ENCODE data around the gene BMERB1. TPM values are rescaled to one million over a fixed set of nuclear protein-coding genes. Genes with fewer than 3 reads are reported as not detected.
"Not testable (repeated sequence)": the region's sequence is repeated elsewhere in the genome, so short reads cannot be mapped to it uniquely, and the experiment has no call there.

Gene BMERB1
- total RNA-seq, 4 donors from 2014 or later: 7.4 to 20.4 (median 10.6) TPM

- DNase-seq (ENCODE audit: low spot score in 2 of 2): peak; percentile 41 to 88
- WGBS, 2 donors: 53 to 68% methylated on average over 6 of the region's 6 CpGs
- no peak overlapping the region for H3K4me3 ChIP-seq (ENCODE audit: low read depth, poor library complexity, severe bottlenecking)
- TF ChIP-seq CTCF (IDR thresholded peaks at IDR 0.05): no peak
- no peak for TF ChIP-seq POLR2A (IDR thresholded peaks at IDR 0.05)
- intact Hi-C loops (cut with DNase I; ENCODE audit: low total_unique reads): no loop called here
These were observed 16.2 kb downstream of the BMERB1 start for GRCh38 chr16:15450624-15451023.

DNA sequence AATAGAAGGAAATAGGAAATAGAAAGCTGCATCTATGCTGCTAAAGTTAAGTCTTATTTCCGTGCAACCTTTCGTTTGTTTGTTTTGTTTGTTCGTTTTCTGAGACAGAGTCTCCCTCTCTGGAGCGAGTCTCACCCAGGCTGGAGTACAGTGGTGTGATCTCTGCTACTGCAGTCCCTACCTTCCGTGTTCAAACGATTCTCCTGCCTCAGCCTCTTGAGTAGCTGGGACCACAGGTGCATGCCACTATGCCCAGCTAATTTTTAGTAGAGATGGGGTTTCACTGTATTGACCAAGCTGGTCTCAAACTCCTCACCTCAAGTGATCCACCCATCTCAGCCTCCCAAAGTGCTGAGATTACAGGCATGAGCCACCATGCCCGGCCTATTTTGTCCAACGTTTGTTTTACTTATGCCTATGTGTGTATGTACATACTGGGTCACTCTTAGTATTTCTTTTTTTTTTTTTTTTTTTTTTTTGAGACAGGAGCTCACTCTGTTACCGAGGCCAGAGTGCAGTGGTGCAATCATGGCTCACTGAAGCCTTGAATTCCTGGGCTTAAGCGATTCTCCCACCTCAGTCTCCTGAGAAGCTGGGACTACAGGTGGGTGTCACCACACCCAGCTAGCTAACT is 16.8 kb downstream of the BMERB1 start:
- H3K4me3 ChIP-seq (ENCODE audit: low read depth, poor library complexity, severe bottlenecking): no peak overlapping the region
- no peak for DNase-seq (ENCODE audit: low spot score in 2 of 2)
- TF ChIP-seq POLR2A (IDR thresholded peaks at IDR 0.05): no peak
- no peak for TF ChIP-seq CTCF (IDR thresholded peaks at IDR 0.05)
- intact Hi-C loops (cut with DNase I; ENCODE audit: low total_unique reads): no loop called here
- WGBS, 2 donors: 78 to 83% methylated on average over 10 of the region's 10 CpGs

GRCh38 chr16:15452246-15452855 is 18.0 kb downstream of the BMERB1 start:
- WGBS, 2 donors: 62 to 69% methylated on average over 8 of the region's 8 CpGs
- DNase-seq (ENCODE audit: low spot score in 2 of 2): no peak
- TF ChIP-seq CTCF (IDR thresholded peaks at IDR 0.05) (no peak), POLR2A (IDR thresholded peaks at IDR 0.05) (no peak)
- H3K4me3 ChIP-seq (ENCODE audit: low read depth, poor library complexity, severe bottlenecking): no peak overlapping the region
- intact Hi-C loops (cut with DNase I; ENCODE audit: low total_unique reads): no loop called here

DNA sequence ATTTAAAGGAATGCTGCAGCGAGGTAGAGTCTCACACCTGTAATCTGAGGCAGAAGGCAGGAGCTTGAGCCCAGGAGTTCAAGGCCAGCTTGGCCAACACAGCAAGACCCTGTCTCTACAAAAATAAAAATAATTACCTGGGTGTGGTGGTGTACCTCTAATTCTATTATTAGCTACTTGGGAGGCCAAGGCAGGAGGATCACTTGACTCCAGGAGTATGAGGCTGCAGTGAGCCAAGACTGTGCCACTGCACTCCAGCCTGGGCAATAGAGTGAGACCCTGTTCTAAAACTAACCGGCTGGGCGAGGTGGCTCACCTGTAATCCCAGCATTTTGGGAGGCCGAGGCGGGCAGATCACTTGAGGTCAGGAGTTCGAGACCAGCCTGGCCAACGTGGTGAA is 18.9 kb downstream of the BMERB1 start:
- DNase-seq (ENCODE audit: low spot score in 2 of 2); intact Hi-C loops (cut with DNase I; ENCODE audit: low total_unique reads); H3K4me3 ChIP-seq (ENCODE audit: low read depth, poor library complexity, severe bottlenecking): not testable (repeated sequence)
- 88 to 90% methylated on average over 7 of the region's 7 CpGs for whole genome bisulfite sequencing, 2 donors

GRCh38 chr16:15454933-15455332 is 20.5 kb downstream of the BMERB1 start:
- DNase-seq (ENCODE audit: low spot score in 2 of 2); H3K4me3 ChIP-seq (ENCODE audit: low read depth, poor library complexity, severe bottlenecking); intact Hi-C loops (cut with DNase I; ENCODE audit: low total_unique reads): not testable (repeated sequence)
- 94 to 96% methylated on average over 11 of the region's 11 CpGs for WGBS, 2 donors

DNA sequence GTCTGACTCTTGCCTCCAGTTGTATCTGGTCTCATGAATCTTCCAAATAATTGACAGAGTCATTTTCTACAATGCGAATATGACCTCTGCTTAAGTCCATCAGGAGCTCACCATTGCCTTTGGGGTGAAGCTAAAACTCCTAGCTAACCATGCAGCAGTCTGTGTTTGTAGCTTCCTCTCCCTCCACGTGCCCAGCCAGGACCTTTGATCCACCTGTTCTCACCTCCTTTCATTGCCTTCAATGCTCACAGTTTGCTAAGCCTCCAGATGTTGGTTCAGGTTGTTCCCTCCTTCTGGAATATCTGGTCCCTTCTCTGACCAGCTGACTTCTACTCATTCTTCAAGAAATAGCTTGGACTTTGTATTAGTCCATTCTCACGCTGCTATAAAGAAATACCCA is 23.0 kb downstream of the BMERB1 start:
- H3K4me3 ChIP-seq (ENCODE audit: low read depth, poor library complexity, severe bottlenecking): no peak overlapping the region
- intact Hi-C loops (cut with DNase I; ENCODE audit: low total_unique reads): no loop called here
- DNase-seq (ENCODE audit: low spot score in 2 of 2): no peak
- TF ChIP-seq POLR2A (IDR thresholded peaks at IDR 0.05): no peak
- no peak for TF ChIP-seq CTCF (IDR thresholded peaks at IDR 0.05)
- WGBS, 2 donors: 92 to 95% methylated on average over 3 of the region's 3 CpGs

DNA sequence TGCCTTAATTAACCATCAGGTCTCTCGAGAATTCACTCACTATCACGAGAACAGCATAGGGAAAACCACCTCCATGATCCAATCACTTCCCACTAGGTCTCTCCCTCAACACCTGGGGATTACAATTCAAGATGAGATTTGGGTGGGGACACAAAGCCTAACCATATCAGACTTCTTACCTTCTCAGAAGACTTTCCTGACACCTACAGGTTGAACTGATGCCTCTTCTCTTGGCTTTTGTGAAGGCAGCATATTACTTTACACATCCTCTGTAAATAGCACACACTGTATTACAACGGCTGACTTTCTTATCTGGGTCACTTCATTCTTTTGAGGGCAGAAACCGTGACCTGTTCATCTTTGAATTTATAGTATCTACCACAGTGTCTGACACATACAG is 23.6 kb downstream of the BMERB1 start:
- 71 to 79% methylated on average over 4 of the region's 4 CpGs for WGBS, 2 donors
- no peak overlapping the region for H3K4me3 ChIP-seq (ENCODE audit: low read depth, poor library complexity, severe bottlenecking)
- no peak for DNase-seq (ENCODE audit: low spot score in 2 of 2)
- intact Hi-C loops (cut with DNase I; ENCODE audit: low total_unique reads): no loop called here
- TF ChIP-seq POLR2A (IDR thresholded peaks at IDR 0.05) (no peak), CTCF (IDR thresholded peaks at IDR 0.05) (no peak)
